Measurements from ENCODE around the gene PACSIN1. TPM values are rescaled to one million over a fixed set of nuclear protein-coding genes. Genes with fewer than 3 reads are reported as not detected.

The PACSIN1 gene
- total RNA-seq, 1 experiment from 2014 or later: 7.0 TPM

DNA sequence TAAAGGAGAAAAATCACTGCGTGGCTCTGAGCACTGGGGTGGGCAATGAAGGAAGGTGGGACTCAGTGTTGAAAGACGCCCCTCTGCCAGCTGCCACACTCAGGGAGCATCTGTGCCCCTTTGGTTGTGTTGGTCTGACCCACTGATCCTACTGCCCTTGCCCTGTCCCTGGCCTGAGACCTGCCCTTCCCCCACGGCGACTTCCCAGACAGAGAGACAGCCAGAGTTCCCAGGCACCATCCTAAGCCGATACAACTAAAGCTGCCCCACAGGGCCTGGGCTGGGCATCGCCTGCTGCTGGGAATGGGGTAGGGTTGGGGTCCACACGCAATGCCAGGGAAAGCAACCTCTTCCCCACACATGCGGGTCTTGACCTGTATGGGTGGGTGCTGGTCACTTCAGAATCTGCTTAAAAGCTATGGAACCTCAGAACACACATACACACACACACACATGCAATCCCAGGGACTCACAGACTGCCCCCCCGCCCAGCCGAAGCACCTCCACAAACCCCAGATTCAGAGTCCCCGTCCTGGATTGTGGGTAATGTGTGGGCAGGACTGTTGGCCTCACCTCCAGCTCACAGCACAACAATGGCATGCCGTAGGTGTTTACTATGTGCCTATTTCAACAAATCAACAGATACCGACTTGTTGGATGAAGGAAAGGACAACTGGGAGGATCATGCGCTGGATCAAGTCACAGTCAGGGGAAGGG is 101.1 kb downstream of the PACSIN1 start:
- Histone ChIP-seq H2BK20ac (ENCODE audit: low read depth, low read length, poor library complexity, severe bottlenecking) (no peak overlapping the region), H2BK5ac (ENCODE audit: insufficient read length, low read length) (no peak overlapping the region), H3K4me1 (ENCODE audit: insufficient read depth, low read length) (no peaks in the 10 kb centered on the region), H3K23ac (ENCODE audit: insufficient read length, low read depth, low read length) (no peak overlapping the region), H4K5ac (ENCODE audit: insufficient read length, low read depth, low read length) (no peak overlapping the region), H3K4me2 (ENCODE audit: insufficient read depth, insufficient read length, low read length) (no peak overlapping the region), H3K27ac (ENCODE audit: insufficient read length, low read depth, low read length) (no peak overlapping the region), H3K4ac (ENCODE audit: low read depth, low read length) (no peak overlapping the region), H3K79me1 (ENCODE audit: insufficient read depth, low read depth, low read length, poor library complexity, severe bottlenecking) (no peaks in the 10 kb centered on the region), H4K91ac (ENCODE audit: insufficient read length, low read depth, low read length) (no peak overlapping the region), H2BK12ac (ENCODE audit: insufficient read length, low read depth, low read length) (no peak overlapping the region), H3T11ph (ENCODE audit: low read length) (no peak overlapping the region), H3K23me2 (ENCODE audit: insufficient read length, low read depth, low read length, poor library complexity, severe bottlenecking) (no peaks in the 10 kb centered on the region), H3K56ac (ENCODE audit: insufficient read length, low read depth, low read length) (no peak overlapping the region), H3K18ac (ENCODE audit: insufficient read length, low read depth, low read length) (no peak overlapping the region), H3K14ac (ENCODE audit: insufficient read depth, low read length) (peak overlapping the region; percentile 64), H3K27me3 (ENCODE audit: insufficient read depth, low read length) (no peaks in the 10 kb centered on the region), H3K79me2 (ENCODE audit: insufficient read depth, low read length) (no peaks in the 10 kb centered on the region), H3K9me3 (ENCODE audit: control insufficient read depth, low read depth, low read length) (no peaks in the 10 kb centered on the region), H2AK5ac (ENCODE audit: insufficient read length, low read length) (no peak overlapping the region), H4K20me1 (ENCODE audit: control insufficient read depth, insufficient read depth, insufficient read length) (no peaks in the 10 kb centered on the region), H4K8ac (replicated peaks; ENCODE audit: insufficient read length, low read depth, low read length) (no peak overlapping the region), H3K9ac (ENCODE audit: extremely low read depth, insufficient read length, low read length) (no peak overlapping the region), H2BK120ac (ENCODE audit: low read depth, low read length, poor library complexity, severe bottlenecking) (no peak overlapping the region), H2BK15ac (ENCODE audit: low read depth, low read length) (no peak overlapping the region), H2AFZ (ENCODE audit: low read length) (no peak overlapping the region)
- TF ChIP-seq CTCF (conservative IDR thresholded peaks at IDR 0.05): no peak
- WGBS (ENCODE audit: extremely low coverage, insufficient read length, low lambda C conversion rate): no CpG with 5 or more reads among the region's 14 CpGs
- Mint-ChIP-seq H3K4me3 (no peak overlapping the region; a peak in 1 of 5 replicates), H3K36me3 (ENCODE audit: insufficient read depth in 1 of 3, low read depth in 3 of 3) (no peaks in the 10 kb centered on the region), H3K4me1 (peaks cover 21 to 38% of the 10 kb centered on the region in 2 experiments), H3K27ac (peak overlapping the region in 2 of 3 experiments; percentile 66 to 76; a peak in 3 of 7 replicates), H3K27me3 (ENCODE audit: low read depth) (peaks cover 1% of the 10 kb centered on the region; the same call in 1 of the 2 replicates), H3K9me3 (no peaks in the 10 kb centered on the region; a peak in 1 of 5 replicates)
- DNase-seq: no peak
